Measurements from ENCODE around the gene SCTR.
A peak's percentile ranks its signal among the peaks of the same experiment; 100 is the strongest.

SCTR gene

GRCh38 chr2:119523952-119524694 is at the start of gene SCTR:
TSS of gene SCTR (minus strand) at chr2:119524483. CDS start at chr2:119524226, 257 bp downstream.
- DNase-seq, result peak; percentile 26

- no peak for DNase-seq
Measured at GRCh38 chr2:119567292-119567691, 43.0 kb upstream of the SCTR start.

DNA sequence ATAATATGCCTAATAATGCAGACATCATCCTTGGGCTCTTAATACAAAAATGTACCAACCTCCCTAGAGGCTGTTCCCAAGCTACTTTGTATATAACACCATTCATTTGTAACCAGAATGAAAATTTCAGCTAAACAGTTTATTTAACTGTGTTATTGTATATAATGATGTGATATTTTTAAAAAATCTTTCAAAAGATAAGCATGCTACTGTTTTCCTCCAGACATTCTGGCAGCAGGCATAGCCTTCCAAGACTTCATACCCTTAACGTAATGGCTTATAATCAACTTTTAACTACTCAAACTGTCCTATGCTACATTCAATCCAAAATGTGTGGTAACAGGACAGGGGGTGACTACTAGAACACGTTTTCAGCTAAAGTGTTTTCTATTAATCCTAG is 41.2 kb upstream of the SCTR start:
- no peak for DNase-seq

GRCh38 chr2:119553687-119554344 is 29.5 kb upstream of the SCTR start:
- DNase-seq, result no peak

GRCh38 chr2:119552902-119553301 is 28.6 kb upstream of the SCTR start:
- DNase-seq, result no peak

- no peak for DNase-seq
Measured at GRCh38 chr2:119550856-119551255, 26.6 kb upstream of the SCTR start.

GRCh38 chr2:119550346-119550745 is 26.1 kb upstream of the SCTR start:
- no peak for DNase-seq

- no peak for DNase-seq
Measured at GRCh38 chr2:119549241-119549640, 25.0 kb upstream of the SCTR start.

DNA sequence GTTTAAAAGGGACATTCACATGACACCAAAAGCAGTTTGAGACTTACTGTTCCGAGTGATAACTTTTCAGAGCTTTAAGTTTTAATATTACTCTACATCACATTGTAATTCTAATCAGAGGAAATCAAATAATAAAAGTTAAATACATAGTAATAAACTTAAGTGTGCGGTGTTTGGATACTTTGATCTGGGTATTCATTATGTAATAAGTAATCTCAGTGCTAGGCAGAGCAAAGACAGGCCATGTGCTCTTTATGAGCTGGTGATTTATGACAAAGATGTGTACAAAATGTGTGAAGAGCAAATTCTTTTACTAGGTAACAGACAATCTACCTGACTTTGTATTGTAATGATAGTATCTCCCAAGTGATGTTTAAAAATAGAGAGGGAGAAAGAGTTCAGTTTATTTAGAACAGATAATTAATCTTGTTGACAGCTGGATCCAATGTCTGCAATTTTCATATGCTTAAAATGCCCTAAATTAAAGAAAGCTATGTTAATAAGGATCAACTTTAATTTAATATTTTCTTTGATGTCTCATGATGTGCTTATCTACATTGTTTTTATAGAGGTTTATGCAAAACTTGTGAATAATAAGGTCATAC is 24.3 kb upstream of the SCTR start:
- DNase-seq, result no peak

GRCh38 chr2:119546447-119546767 is 22.1 kb upstream of the SCTR start:
- DNase-seq, result peak; percentile 24

DNA sequence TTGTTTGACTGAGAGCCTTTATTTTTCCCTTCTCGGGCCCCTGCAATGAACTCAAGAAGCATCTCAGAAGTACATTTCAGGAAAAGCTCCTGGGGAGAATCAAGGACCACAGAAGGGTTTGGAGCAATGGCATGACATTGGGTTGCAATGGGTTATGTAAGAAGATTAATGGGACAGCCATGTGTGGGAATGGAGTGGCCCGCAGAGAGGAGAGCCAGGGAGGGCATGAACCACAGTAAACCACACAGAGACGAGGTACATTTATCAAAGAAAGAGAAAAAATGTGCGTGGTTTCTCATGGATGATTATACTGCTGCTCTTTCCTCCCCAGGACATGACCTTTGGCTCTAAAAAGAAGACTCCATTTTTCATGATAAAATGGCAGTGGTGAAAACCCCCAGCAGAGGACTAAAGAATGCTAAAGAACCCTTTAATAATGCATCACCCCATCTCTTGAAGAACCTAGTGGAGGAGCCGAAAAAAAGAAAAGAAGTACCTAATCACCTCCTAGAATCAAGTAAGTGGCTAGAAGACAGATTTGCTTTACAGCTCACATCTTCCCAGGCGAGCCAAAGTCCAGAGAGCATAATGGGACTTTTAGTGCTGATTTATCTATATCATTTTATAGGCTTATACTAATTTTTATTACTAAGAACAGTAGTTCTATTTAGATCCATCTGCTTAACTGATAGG is 21.6 kb upstream of the SCTR start:
- no peak for DNase-seq

DNA sequence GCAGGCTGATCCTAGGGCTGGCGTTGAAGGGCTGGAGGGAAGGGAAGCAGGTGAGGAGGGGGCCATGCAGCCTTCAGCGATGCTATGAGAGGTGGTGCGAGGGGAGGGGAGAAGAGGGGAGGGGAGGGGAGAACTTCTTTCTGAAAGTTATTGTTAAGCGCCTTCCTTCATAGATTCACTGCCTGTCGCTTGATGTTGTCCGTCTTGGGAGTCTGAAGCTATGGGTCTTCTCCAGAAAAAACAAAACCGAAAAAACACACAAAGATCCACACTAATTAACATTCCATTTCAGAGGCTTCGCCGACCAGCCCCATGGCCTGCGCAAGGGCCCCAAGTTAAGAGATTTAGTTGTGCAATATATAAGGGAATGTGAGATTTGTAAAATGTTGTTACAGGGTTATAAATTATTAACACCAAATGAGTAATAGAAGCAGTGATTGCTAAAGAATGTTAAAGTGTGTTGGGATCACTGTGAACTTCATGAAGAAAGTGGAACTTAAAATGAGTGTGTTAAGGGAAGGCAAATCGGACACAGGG is 20.7 kb upstream of the SCTR start:
- no peak for DNase-seq

DNA sequence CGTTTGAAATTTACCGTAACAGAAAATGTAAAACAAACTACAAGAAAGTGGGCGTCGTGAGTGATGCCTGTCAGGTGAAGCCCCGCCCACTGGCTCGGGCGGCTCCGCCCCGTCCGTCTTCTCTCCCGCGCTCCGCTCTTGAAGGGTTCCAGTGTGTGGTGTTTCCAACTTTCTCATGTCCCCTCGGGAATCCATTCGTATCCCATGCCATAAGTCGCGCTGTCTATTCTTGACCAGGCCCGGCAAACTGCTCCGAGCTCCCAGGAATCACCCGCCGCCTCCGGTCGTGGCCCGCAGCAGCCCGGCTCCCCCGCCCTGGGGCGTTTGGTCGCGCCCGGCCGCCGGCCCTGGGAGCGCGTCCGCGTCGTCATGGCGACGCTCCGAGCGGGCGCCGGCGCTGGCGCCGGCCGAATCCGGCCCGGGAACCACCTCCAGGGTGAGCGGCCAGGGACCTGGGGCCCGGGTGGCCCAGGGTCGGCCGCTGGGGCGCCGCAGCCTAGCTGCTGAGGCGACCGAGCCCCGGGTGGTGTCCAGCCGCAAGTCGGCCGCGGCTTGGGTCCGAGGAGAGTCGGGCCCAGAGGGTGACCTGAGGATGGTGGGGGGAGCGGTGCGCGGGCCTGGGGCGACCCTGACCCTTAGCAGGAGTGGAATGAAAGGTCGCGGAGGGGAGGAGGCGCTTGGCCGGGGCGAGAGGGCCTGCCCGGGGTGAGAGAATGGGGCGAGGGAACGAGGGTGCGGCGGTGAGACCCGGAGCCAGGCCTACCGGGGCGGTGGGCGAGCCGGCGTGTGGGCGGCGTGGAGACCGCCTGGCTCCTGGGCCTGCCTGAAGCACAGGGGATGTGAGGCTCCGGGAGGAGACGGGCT is 20.0 kb upstream of the SCTR start, which contains the start of gene CFAP221:
Gene CFAP221 (plus strand): TSS at position 375 of the 864 bp plus-strand sequence. CDS start 1,683 bp downstream, outside the sequence.
- DNase-seq, result peak; percentile 84

GRCh38 chr2:119541476-119541875 is 17.2 kb upstream of the SCTR start:
- DNase-seq, result no peak

- no peak for DNase-seq
Measured at GRCh38 chr2:119537792-119538191, 13.5 kb upstream of the SCTR start.

DNA sequence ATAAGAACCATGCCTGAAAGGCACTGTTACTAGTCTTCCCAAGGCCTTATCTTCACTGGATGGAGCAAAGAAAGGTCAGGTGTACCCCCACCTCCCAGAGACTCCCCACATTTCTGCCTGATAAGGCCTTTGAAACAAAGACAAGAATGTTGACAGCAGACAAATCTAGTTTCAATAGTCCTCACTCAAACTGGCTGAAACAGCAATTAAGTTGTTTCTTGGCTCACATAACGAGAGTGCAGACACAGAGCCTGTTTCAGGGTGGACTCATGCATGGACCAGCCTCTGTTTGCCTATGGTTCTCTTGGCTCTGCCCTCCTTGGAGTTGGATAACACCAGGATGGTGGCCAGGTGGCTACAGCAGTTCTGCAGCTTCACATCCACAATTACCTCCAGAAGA is 12.4 kb upstream of the SCTR start:
- no peak for DNase-seq

- no peak for DNase-seq
Measured at GRCh38 chr2:119536211-119536610, 11.9 kb upstream of the SCTR start.

DNA sequence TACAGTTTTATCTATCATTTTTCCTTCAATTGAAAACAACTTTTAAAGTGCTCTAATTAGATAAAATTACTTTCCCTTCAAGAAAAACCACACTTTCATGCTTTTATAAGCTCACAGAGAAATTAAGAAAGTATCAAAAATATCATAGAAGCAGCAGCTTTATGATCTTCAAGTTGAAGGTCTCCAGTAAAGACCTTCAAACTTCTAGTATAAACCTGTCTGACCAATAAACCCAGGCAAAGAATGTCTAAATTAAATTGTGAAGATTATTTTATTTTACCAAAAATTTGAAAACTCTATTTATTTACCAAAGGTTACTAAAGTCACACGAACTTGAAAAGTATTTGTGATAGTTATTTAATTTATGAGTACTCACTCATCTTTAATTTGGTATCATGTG is 9.3 kb upstream of the SCTR start:
- no peak for DNase-seq

GRCh38 chr2:119531292-119531691 is 7.0 kb upstream of the SCTR start:
- DNase-seq, result peak; percentile 50

- DNase-seq, result no peak
Measured at GRCh38 chr2:119527999-119528398, 3.7 kb upstream of the SCTR start.

- DNase-seq, result peak; percentile 51
Measured at GRCh38 chr2:119525614-119526013, 1.3 kb upstream of the SCTR start.

DNA sequence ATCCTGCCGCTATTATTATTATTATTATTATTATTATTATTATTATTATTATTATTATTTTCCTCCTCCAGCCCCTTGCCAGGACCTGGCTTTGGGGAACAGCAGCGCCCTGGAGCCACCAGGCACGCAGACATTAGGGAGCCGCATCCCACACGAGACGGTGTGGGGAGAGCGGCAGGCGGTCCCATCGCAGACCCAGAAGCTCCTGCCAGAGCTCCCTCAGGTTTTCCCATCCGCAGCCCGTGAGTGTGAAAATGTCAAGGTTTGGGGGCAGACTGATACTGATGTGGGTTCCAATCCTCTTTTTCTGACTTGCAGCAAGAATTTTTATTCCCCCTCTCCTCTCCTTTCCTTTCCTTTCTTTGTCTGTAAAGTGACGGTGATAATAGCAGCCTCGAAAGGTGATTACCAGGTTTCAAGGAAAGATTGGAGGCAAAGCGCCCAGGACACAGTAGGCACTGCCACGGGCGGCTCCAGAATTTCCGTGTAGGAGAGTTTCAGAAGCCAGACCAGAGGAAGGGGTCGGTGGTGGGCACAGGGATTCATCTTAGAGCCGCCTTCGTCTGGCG is 816 bp downstream of the SCTR start:
- no peak for DNase-seq
